GM12878 (cell line): Measurements from ENCODE around the gene COMMD10. TPM values are rescaled to one million over a fixed set of nuclear protein-coding genes. Genes with fewer than 3 reads are reported as not detected.
A peak's percentile ranks its signal among the peaks of the same experiment; 100 is the strongest.

Experiments
- ATAC-seq: fragments of 200-7000 bp; cut with Tn5 transposase; 3 replicates; pipeline ENCODE4 v1.9.1; 2020; ENCODE audit warnings: mild to moderate bottlenecking, moderate library complexity
- BruUV-seq: library from RNA; stranded (reverse); fragments of 400-500 nt; replicated peaks from 2 replicates; lab custom pipeline; 2021; lab: Mats Ljungman, UMichigan
- CTCF ChIA-PET: fragments of 300-600 bp; sonication (Branson Sonifier 250); formaldehyde crosslinking; extraction: SDS; loops from one replicate; lab custom pipeline; 2021; ENCODE audit warnings: inconsistent platforms; lab: Yijun Ruan, JAX
- POLR2A ChIA-PET: fragments of 350-600 bp; formaldehyde crosslinking; extraction: SDS; loops from one replicate; lab custom pipeline; 2021; ENCODE audit warnings: inconsistent platforms; lab: Charles Lee
- RAD21 ChIA-PET: fragments of 300-600 bp; sonication (Branson Sonifier 250); formaldehyde crosslinking; loops from one replicate; lab custom pipeline; 2023; ENCODE audit warnings: antibody characterized with exemption; ENCODE audit not compliant: unreplicated experiment; lab: Charles Lee
- SMC1A ChIA-PET: fragments of 300-600 bp; sonication (Branson Sonifier 250); formaldehyde crosslinking; loops from one replicate; lab custom pipeline; 2023; ENCODE audit not compliant: unreplicated experiment, uncharacterized antibody; lab: Charles Lee
- DNase-seq: peaks from one replicate; pipeline ENCODE4 v3.0.0-alpha.2; 2011; ENCODE audit warnings: low read depth, low spot score
- FAIRE-seq: peaks from 3 replicates; lab custom pipeline; 2011; peaks lifted over from hg19 to GRCh38; lab: Jason Lieb, UNC
- H2AFZ ChIP-seq: 2 replicates; pipeline ENCODE4 v1.6.0; 2011; ENCODE audit warnings: low read depth, low read length, control low read depth; ENCODE audit not compliant: control insufficient read depth
- H3K27ac ChIP-seq: 2 replicates; pipeline ENCODE4 v1.5.1; 2011; ENCODE audit warnings: control low read depth; ENCODE audit not compliant: control insufficient read depth, insufficient read depth
- H3K27me3 ChIP-seq, 2 experiments: replicated peaks in 1 of 2; 2 replicates each; pipeline versions ENCODE4 v1.6.0 to v1.6.1; 2011; ENCODE audit warnings: low read length in 1 of 2; ENCODE audit not compliant: control insufficient read depth in 2 of 2, insufficient read depth in 2 of 2
- H3K36me3 ChIP-seq, 2 experiments: 2 replicates each; pipeline ENCODE4 v1.5.1; 2011; ENCODE audit warnings: low read length in 1 of 2; ENCODE audit not compliant: control insufficient read depth in 2 of 2, insufficient read depth in 2 of 2
- H3K4me1 ChIP-seq: 2 replicates; pipeline ENCODE4 v1.6.1; 2011; ENCODE audit warnings: mild to moderate bottlenecking, low read length, moderate library complexity, mixed read lengths; ENCODE audit not compliant: control insufficient read depth, insufficient read depth
- H3K4me2 ChIP-seq: 2 replicates; pipeline ENCODE4 v1.6.0; 2011; ENCODE audit warnings: control low read depth; ENCODE audit not compliant: control insufficient read depth, insufficient read depth
- H3K4me3 ChIP-seq: fragments of 200-600 bp; sonication (generic); 2 replicates; pipeline ENCODE4 v1.5.1; 2016
- H3K79me2 ChIP-seq: 2 replicates; pipeline ENCODE4 v1.6.0; 2011; ENCODE audit warnings: low read length; ENCODE audit not compliant: control insufficient read depth, insufficient read depth
- H3K9ac ChIP-seq: 2 replicates; pipeline ENCODE4 v1.8.0; 2011; ENCODE audit warnings: low read length, control low read depth, mixed read lengths; ENCODE audit not compliant: control insufficient read depth, insufficient read depth
- H3K9me3 ChIP-seq: replicated peaks from 3 replicates; pipeline ENCODE4 v1.5.1; 2011; ENCODE audit warnings: mild to moderate bottlenecking, low read length; ENCODE audit not compliant: control insufficient read depth, insufficient read depth
- H4K20me1 ChIP-seq: 2 replicates; pipeline ENCODE4 v1.6.0; 2011; ENCODE audit not compliant: control insufficient read depth, insufficient read depth
- BHLHE40 ChIP-seq, 2 experiments: fragments of 450-650 bp in 1 of 2; IDR thresholded peaks; 2 replicates each; pipeline ENCODE4 v1.6.1; 2011 to 2017; ENCODE audit warnings: low read depth in 2 of 2, borderline replicate concordance in 1 of 2, improper control_type of control experiment in 1 of 2, low read length in 1 of 2, mild to moderate bottlenecking in 1 of 2
- EZH2 ChIP-seq: IDR thresholded peaks from 2 replicates; pipeline ENCODE4 v1.6.1; 2012; ENCODE audit warnings: low read depth, mild to moderate bottlenecking, control low read depth, inconsistent platforms, low read length, borderline replicate concordance; ENCODE audit not compliant: control insufficient read depth
- FOXK2 ChIP-seq: fragments of 450-650 bp; IDR thresholded peaks from 2 replicates; pipeline ENCODE4 v1.6.1; 2017; ENCODE audit warnings: mild to moderate bottlenecking, moderate library complexity
- HCFC1 ChIP-seq: fragments of 150-350 bp; IDR thresholded peaks from 2 replicates; pipeline ENCODE4 v1.6.1; 2014; ENCODE audit warnings: low read length
- HDAC6 ChIP-seq: fragments of 200-600 bp; sonication (generic); IDR thresholded peaks from one replicate; pipeline ENCODE4 v1.8.0; 2017; ENCODE audit warnings: antibody characterized with exemption; ENCODE audit not compliant: unreplicated experiment
- LARP7 ChIP-seq: fragments of 450-650 bp; IDR thresholded peaks from 2 replicates; pipeline ENCODE4 v1.6.1; 2017; ENCODE audit warnings: mild to moderate bottlenecking
- MEF2A ChIP-seq: IDR thresholded peaks from 2 replicates; pipeline ENCODE4 v1.6.1; 2011; ENCODE audit warnings: low read depth, mild to moderate bottlenecking, low read length, moderate library complexity; ENCODE audit not compliant: insufficient read depth
- MYC ChIP-seq: IDR thresholded peaks from 2 replicates; pipeline ENCODE4 v1.6.1; 2011; ENCODE audit warnings: mild to moderate bottlenecking, low read length, moderate library complexity, inconsistent platforms; ENCODE audit not compliant: insufficient read depth, insufficient replicate concordance, insufficient read length, severe bottlenecking
- NFYB ChIP-seq: IDR thresholded peaks from 2 replicates; pipeline ENCODE4 v1.6.1; 2011; ENCODE audit warnings: low read depth, mild to moderate bottlenecking, low read length, improper control_type of control experiment, moderate library complexity; ENCODE audit not compliant: insufficient read depth
- PAX5 ChIP-seq: IDR thresholded peaks from 2 replicates; pipeline ENCODE4 v1.6.1; 2011; ENCODE audit warnings: low read depth, low read length, borderline replicate concordance
- POLR2A ChIP-seq: IDR thresholded peaks from 2 replicates; pipeline ENCODE4 v1.6.1; 2011; ENCODE audit warnings: low read depth, mild to moderate bottlenecking, low read length
- RELA ChIP-seq: fragments of 450-650 bp; IDR thresholded peaks from 2 replicates; pipeline ENCODE4 v1.8.0; 2014; ENCODE audit warnings: borderline replicate concordance; ENCODE audit not compliant: partially characterized antibody
- ZZZ3 ChIP-seq: IDR thresholded peaks from 2 replicates; pipeline ENCODE4 v1.6.1; 2011; ENCODE audit warnings: low read depth; ENCODE audit not compliant: control insufficient read depth, insufficient read length
- WGBS: methylation state at CpG from one replicate; pipeline ENCODE4 v1.1.6; 2016; ENCODE audit warnings: low lambda C conversion rate; ENCODE audit not compliant: insufficient replicate concordance, insufficient coverage; ENCODE audit errors: missing lambda C conversion rate; 5-methylcytosine and 5-hydroxymethylcytosine counted together
- in situ Hi-C: fragments of 300-500 bp; cut with MboI; formaldehyde crosslinking; loops from 9 replicates; pipeline ENCODE4 v1.14.3; 2018; ENCODE audit warnings: mixed read lengths
- intact Hi-C: fragments of 100-400 bp; cut with micrococcal nuclease; formaldehyde crosslinking; loops from one replicate; pipeline ENCODE4 v1.14.2; 2022; ENCODE audit not compliant: unreplicated experiment
- polyA plus RNA-seq, 11 experiments: library from polyadenylated mRNA; depleted of rRNA in 4 of 11; unstranded in 6 of 11; stranded (reverse) in 5 of 11; fragments of >200 nt; fragmentation: Nextera tagmentation in 4 of 11; fragmentation: Illumina TruSeq in 1 of 11; extraction: Ambion mirVana in 4 of 11; extraction: Trizol in 1 of 11; gene quantifications; 1 replicate in 1 of 11; 2 replicates in 10 of 11; pipeline versions ENCODE4 v1.2.1 to v1.2.3, GENCODE V29; 2011 to 2016; ENCODE audit warnings: inconsistent platforms in 2 of 11, missing spikeins in 2 of 11, low read depth in 1 of 11
- total RNA-seq, 4 experiments: library from RNA; depleted of rRNA in 3 of 4; stranded (reverse); fragments of >200 nt in 3 of 4; fragmentation: Illumina TruSeq in 1 of 4; extraction: Trizol in 1 of 4; gene quantifications; 2 replicates each; pipeline versions ENCODE4 v1.2.1 to v1.2.3, GENCODE V29; 2013 to 2021
- TF ChIP-seq, protein P1 (sequence below): fragments of 150-350 bp; IDR thresholded peaks from 2 replicates; pipeline ENCODE4 v1.6.1; 2016; ENCODE audit warnings: low read depth, low read length
- TF ChIP-seq, protein P2 (sequence below): fragments of 450-650 bp; IDR thresholded peaks from 2 replicates; pipeline ENCODE4 v1.6.1; 2017; ENCODE audit warnings: low read depth, mild to moderate bottlenecking, moderate library complexity
- TF ChIP-seq, protein P3 (sequence below): IDR thresholded peaks from 2 replicates; pipeline ENCODE4 v1.6.1; 2011; ENCODE audit warnings: low read depth, low read length, improper control_type of control experiment, borderline replicate concordance

COMMD10 gene
- total and polyA plus RNA-seq, 10 of the 15 experiments (the other 5 are each of a cell fraction or from before 2014, with no cell fraction given), result 19.6 to 98.7 (median 28.0) TPM

DNA sequence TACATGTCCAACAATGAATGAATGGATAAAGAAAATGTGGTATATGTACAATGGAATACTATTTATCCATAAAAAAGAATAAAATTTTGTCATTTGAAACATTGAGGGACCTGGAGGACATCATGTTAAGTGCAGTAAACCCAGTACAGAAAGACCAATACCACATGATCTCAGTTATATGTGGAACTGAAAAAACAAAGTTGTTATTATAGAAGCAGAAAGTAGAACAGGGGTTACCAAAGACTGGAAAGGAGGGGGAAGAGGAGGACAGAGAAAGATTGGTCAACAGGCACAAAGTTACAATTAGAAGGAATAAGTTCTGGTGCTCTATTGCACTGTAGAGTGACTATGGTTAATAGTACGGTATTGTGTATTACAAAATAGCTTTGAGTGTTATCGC lies 256.0 kb downstream of the COMMD10 start:
- no TSS peak for BruUV-seq
- H3K27me3 ChIP-seq, result no peaks in the 10 kb centered on the region
- no peaks in the 10 kb centered on the region for H3K36me3 ChIP-seq
- no peak for DNase-seq
- peaks cover 4% of the 10 kb centered on the region; the same call in 2 of the 3 replicates for H3K9me3 ChIP-seq
- intact Hi-C loops (no loop called here), in situ Hi-C loops (no loop called here)
- no peak overlapping the region for H3K4me3 ChIP-seq
- H3K79me2 ChIP-seq, result no peaks in the 10 kb centered on the region
- H3K27ac ChIP-seq, result no peak overlapping the region
- H3K4me1 ChIP-seq, result no peaks in the 10 kb centered on the region
- ChIA-PET SMC1A (interaction anchor here (1.4 kb wide), 1 partner anchor 63 kb away, joined by 3 read pairs; no protein-coding TSS in a partner anchor), CTCF (interaction anchor here (0.5 to 1.1 kb wide), 2 partner anchors 81 to 98 kb away, joined by 3 to 4 read pairs; no protein-coding TSS in a partner anchor), POLR2A (no interaction called here), RAD21 (no interaction called here)
- no peak overlapping the region for H3K9ac ChIP-seq
- no peak overlapping the region for H2AFZ ChIP-seq
- no peak overlapping the region for H3K4me2 ChIP-seq
- FAIRE-seq, result no peak
- H4K20me1 ChIP-seq, result no peaks in the 10 kb centered on the region
- TF ChIP-seq LARP7 (no peak), EZH2 (no peak), FOXK2 (no peak), HCFC1 (no peak), PAX5 (no peak), BHLHE40 (IDR thresholded peaks at IDR 0.05; ENCODE audit: borderline replicate concordance in 1 of 2, low read depth in 2 of 2, low read length in 1 of 2) (no peak), HDAC6 (no peak), MEF2A (no peak), NFYB (no peak), MYC (no peak), ZZZ3 (no peak), RELA (no peak), POLR2A (no peak)
- TF ChIP-seq, protein P1, sequence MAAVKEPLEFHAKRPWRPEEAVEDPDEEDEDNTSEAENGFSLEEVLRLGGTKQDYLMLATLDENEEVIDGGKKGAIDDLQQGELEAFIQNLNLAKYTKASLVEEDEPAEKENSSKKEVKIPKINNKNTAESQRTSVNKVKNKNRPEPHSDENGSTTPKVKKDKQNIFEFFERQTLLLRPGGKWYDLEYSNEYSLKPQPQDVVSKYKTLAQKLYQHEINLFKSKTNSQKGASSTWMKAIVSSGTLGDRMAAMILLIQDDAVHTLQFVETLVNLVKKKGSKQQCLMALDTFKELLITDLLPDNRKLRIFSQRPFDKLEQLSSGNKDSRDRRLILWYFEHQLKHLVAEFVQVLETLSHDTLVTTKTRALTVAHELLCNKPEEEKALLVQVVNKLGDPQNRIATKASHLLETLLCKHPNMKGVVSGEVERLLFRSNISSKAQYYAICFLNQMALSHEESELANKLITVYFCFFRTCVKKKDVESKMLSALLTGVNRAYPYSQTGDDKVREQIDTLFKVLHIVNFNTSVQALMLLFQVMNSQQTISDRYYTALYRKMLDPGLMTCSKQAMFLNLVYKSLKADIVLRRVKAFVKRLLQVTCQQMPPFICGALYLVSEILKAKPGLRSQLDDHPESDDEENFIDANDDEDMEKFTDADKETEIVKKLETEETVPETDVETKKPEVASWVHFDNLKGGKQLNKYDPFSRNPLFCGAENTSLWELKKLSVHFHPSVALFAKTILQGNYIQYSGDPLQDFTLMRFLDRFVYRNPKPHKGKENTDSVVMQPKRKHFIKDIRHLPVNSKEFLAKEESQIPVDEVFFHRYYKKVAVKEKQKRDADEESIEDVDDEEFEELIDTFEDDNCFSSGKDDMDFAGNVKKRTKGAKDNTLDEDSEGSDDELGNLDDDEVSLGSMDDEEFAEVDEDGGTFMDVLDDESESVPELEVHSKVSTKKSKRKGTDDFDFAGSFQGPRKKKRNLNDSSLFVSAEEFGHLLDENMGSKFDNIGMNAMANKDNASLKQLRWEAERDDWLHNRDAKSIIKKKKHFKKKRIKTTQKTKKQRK, result no peak
- TF ChIP-seq, protein P2, sequence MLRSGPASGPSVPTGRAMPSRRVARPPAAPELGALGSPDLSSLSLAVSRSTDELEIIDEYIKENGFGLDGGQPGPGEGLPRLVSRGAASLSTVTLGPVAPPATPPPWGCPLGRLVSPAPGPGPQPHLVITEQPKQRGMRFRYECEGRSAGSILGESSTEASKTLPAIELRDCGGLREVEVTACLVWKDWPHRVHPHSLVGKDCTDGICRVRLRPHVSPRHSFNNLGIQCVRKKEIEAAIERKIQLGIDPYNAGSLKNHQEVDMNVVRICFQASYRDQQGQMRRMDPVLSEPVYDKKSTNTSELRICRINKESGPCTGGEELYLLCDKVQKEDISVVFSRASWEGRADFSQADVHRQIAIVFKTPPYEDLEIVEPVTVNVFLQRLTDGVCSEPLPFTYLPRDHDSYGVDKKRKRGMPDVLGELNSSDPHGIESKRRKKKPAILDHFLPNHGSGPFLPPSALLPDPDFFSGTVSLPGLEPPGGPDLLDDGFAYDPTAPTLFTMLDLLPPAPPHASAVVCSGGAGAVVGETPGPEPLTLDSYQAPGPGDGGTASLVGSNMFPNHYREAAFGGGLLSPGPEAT, result no peak
- TF ChIP-seq, protein P3, sequence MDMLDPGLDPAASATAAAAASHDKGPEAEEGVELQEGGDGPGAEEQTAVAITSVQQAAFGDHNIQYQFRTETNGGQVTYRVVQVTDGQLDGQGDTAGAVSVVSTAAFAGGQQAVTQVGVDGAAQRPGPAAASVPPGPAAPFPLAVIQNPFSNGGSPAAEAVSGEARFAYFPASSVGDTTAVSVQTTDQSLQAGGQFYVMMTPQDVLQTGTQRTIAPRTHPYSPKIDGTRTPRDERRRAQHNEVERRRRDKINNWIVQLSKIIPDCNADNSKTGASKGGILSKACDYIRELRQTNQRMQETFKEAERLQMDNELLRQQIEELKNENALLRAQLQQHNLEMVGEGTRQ, result no peak
- WGBS, result 94% methylated on average over 2 of the region's 2 CpGs
- ATAC-seq, result peak; percentile 79
